Stimulated activated CD4-positive, alpha-beta T cell treated with anti-CD3 and anti-CD28 coated beads, Interleukin-2, amount 100 ng/mL, for 48 hours (primary cell): ENCODE measurements around the gene NARF.

ENCODE experiments used
- DNase-seq, 2 donors: peaks; one replicate each; pipeline ENCODE4 v3.0.0-alpha.2; 2020

NARF gene

GRCh38 chr17:82479602-82480001, 21.1 kb downstream of the NARF start:
- no peak for DNase-seq

DNA sequence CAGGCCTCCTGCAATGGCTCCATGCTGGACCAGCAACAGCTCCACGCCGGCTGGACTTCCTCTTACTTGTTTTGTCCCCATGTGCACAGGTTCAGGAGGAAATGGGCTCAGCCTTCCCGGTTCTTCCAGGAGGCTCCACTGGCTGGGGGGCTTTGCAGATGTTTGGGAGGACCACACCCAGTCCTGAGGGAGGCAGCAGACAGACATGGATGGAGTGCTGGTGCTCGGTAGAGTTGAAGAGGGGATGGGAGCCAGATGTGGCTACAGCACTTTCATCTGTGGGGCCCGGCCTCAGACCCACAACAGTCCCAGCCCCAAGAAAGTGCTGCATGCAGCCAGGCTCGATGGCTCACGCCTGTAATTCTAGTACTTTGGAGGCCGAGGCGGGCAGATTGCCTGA, 21.8 kb downstream of the NARF start:
- no peak for DNase-seq

GRCh38 chr17:82483204-82483660, 24.7 kb downstream of the NARF start:
- no peak for DNase-seq

GRCh38 chr17:82483836-82484235, 25.3 kb downstream of the NARF start:
- no peak for DNase-seq

DNA sequence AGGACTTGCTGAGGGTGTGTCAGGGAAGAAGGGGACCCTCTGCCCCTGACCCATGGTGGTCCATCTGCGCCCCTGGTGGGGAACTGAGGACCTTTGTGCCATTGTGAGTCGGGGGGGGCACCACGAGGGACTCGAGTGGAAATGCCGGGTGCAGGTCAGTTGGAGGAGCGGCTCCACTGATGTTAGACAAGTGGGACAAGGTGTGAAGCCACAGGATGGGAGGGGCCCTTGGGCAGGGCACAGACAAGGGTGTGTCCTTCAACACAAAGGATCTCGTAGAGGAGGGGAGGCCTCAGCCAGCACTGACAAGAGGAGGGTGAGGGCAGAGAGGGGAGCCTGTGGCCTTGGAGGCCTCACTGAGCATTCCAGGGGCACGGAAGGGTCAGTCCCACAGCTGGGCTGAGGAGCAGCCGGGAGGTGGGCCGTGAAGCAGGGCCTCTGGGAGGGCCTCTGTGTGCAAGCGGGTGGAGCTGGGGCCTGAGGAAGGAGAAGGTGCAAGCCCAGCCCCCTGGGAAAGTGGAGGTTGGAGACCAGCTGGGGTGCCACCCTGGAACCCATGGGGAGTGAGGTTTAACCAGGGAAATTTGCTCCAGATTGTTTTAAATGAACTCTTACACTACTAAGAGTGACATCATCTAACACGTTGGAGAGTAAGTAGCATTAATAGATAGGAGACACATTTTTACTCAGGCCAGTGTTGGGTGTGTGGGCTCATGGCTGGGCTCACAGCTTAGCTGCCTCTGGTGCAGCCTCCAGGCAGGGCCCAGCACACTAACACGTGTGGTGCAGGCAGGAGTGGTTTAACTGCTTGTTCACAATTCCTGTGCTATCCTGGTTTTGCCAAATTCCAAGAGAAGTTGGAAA, 27.9 kb downstream of the NARF start:
- DNase-seq = no peak

- DNase-seq = no peak
Observed at GRCh38 chr17:82487910-82488309, 29.4 kb downstream of the NARF start.

GRCh38 chr17:82489117-82489516, 30.6 kb downstream of the NARF start:
- no peak for DNase-seq

GRCh38 chr17:82489851-82490511, 31.4 kb downstream of the NARF start:
- DNase-seq = no peak

- DNase-seq = no peak
Observed at GRCh38 chr17:82490512-82491195, 32.1 kb downstream of the NARF start.

DNA sequence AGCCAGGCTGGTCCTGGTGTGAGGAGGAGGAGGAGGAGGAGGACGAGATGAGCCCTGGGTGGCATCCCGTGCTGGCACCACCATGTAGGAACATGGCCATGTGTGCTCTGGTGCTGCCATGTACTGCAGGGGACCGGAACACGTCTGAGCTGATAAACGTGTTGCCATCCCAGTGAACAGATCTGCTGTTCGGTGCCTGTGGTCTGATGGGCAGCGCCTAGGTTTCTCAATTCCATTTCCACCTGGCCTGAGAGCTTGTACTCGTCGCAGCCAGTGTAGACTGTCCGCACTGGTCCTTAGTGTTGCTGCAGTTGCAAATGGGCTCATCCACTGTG, 32.6 kb downstream of the NARF start:
- no peak for DNase-seq

GRCh38 chr17:82491533-82491932, 33.0 kb downstream of the NARF start:
- DNase-seq = no peak

DNA sequence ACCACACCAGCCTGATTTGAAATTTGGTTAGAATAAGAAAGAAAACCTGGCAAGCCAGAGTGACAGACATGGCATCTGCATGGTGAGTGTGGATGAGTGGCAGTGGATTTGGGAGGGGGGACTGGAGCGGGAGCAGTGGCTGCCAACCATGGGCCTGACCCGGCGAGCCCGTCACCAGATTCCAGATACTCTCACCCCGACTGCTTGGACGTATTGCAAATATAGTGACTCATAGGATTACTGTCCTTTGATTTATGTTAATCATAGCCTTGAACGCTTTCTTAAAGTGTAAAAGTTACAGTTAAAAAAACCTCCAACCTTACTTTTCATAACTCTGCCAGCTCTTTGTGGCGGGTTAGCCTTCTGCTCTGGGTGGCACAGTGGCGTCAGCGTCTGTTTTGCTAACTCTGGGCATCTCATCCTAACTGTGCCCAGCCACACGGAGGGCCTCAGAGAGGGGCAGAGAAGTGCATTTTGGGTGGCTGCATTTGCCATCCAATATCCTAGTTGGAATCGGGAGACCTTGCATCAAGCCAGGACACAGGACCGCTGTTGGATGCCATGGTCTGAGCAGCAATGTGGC, 34.2 kb downstream of the NARF start:
- DNase-seq = no peak

DNA sequence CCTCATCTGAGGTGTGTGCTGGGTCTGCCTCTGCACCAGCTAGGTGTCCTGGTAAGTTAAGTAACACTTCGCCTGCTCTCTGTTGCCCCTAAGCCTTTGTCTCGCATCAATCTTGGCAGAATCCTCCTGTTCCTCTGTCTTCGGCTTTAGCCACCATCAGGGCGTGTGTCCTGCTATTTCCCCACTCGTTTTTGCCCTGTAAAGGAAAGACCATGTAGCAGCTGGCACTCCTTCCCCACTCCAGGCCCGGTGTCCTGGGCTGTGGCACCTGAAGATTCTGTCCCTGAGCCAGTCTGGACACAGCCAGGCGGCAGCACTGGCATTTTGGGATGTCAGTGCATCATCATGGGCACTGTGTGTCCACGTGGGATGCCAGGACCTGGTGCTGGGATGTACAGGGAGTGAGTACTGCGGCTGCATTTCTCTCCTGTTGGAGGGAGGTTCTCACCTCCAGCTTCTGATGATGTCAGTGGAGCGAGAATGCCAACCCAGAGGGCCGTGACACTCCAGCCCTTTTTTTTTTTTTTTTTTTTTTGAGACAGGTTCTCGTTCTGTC, 34.8 kb downstream of the NARF start:
- no peak for DNase-seq

- DNase-seq = peak; percentile 86 to 93
Observed at GRCh38 chr17:82494236-82495055, 35.9 kb downstream of the NARF start.

- no peak for DNase-seq
Observed at GRCh38 chr17:82495844-82496528, 37.4 kb downstream of the NARF start.

GRCh38 chr17:82496529-82497434, 38.2 kb downstream of the NARF start:
- peak; percentile 87 to 89 for DNase-seq

DNA sequence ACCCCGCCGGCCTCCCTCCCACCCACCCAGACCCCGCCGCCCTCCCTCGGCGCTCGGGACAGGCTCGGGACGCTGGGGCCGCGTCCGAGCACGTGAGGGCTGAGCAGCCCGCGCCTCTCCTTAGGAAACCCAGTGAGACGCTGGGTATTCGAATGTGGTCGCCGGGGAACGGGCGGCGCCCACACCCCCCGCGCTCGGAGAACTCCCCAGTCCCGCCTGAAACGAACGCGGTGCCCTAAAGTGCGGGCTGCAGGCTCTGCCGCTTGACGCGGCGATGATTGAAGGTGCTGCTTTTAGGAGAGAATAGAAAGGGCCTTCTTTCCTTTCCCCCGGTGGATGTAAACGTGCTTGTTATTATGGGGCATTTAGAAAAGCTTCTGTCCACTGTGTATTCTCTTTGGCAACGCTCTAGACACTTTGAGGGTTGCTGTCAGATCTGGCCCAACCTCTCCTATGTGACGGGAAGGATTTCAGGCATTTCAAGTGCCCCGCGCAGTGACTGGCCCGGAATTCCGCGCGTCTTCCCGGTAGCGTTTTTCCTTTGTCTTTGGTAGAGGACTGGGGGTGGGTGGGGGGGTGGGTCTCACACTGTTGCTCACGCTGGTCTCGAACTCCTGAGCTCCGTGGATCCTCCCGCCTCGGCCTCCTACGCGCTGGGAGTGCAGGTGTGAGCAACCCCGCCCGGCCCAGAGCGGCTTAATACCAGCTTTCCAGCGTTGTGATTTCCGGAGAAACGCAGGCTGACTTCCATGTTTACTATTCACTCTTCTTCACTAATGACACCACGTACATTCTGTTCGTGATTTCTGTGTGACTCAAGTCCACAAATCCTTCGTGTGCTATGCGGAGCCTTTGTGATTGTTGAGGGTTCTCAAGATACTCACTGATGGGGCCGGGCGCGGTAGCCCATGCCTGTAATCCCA, 39.2 kb downstream of the NARF start:
- peak in 1 of 2 donors; percentile 17 for DNase-seq

DNA sequence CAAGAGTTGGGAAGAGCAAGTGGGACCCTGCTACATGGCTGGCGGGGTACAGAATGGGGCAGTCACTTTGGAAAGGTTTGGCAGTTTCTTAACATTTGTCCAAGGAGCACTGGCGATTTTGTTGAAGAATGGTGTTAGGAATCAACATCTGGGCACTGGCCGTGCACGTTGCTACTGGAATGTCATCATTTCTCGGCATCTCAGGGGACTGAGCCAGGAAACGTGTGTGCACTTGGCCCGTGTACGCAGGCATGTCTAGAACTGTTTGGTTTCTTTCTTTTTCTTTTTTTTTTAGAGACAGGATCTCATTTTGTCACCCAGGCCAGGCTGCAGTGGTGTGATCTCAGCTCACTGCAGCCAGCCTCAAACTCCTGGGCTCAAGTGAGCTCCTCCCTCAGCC, 43.7 kb downstream of the NARF start:
- no peak for DNase-seq

DNA sequence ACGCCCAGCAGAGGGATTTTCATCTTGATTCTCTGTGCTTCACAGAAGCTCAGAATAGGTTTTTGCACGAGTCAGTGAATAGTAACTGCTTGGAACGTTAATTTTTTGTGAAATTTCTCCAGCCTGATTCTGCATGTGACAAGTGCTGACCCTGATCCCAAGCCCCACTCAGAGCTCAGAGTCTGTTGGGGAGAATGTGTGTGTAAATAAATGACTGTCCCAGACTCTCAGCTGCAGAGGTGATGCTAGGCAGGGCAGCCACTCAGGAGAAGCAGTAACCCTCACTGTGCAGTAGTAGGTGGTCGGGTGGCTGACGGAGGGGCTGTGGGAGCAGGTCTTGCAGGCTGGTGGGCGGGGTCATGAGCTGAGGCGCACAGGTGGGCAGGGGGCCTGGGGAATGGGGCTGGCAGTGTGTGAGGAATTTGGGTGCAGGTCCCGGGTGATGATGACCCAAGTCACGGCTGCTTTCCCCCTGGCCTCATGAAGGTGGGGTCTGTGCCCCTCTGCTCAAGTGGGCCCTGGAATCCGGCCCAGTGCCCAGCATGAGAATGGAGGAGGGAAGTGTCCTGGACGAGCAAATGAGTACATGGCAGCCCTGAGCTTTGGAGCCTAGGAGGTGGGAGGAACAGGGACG, 44.7 kb downstream of the NARF start:
- DNase-seq = no peak
